CD14-positive monocyte (primary cell): ENCODE data around the gene IGSF8. TPM values are rescaled to one million over a fixed set of nuclear protein-coding genes. Genes with fewer than 3 reads are reported as not detected.

Experiments used
- DNase-seq, 3 donors: peaks; one replicate each; pipeline ENCODE4 v3.0.0-alpha.2; 2011 to 2022
- H2AFZ ChIP-seq: 2 replicates; pipeline ENCODE4 v1.6.0; 2012; ENCODE audit warnings: mild to moderate bottlenecking, low read depth, low read length, inconsistent platforms; ENCODE audit not compliant: insufficient read depth, poor library complexity, severe bottlenecking
- H3K27ac ChIP-seq, 2 donors: 1 replicate in 1 of 2; 2 replicates in 1 of 2; pipeline ENCODE4 v1.5.1; 2012 to 2013; ENCODE audit warnings: low read length in 2 of 2, control low read depth in 1 of 2, inconsistent platforms in 1 of 2, low read depth in 1 of 2, mild to moderate bottlenecking in 1 of 2
- H3K27me3 ChIP-seq, 2 donors: one replicate each; pipeline versions ENCODE4 v1.6.0 to v1.6.1; 2011 to 2013; ENCODE audit warnings: low read length in 2 of 2; ENCODE audit not compliant: control insufficient read depth in 2 of 2, insufficient read depth in 2 of 2
- H3K36me3 ChIP-seq, 2 donors: replicated peaks in 1 of 2; 1 replicate in 1 of 2; 2 replicates in 1 of 2; pipeline versions ENCODE4 v1.5.1 to v1.6.1; 2012 to 2013; ENCODE audit warnings: low read length in 2 of 2, control low read depth in 1 of 2, inconsistent platforms in 1 of 2, mild to moderate bottlenecking in 1 of 2; ENCODE audit not compliant: insufficient read depth in 2 of 2, control insufficient read depth in 1 of 2
- H3K4me1 ChIP-seq, 2 donors: 1 replicate in 1 of 2; 2 replicates in 1 of 2; pipeline versions ENCODE4 v1.5.1 to v1.6.1; 2012 to 2013; ENCODE audit warnings: low read length in 2 of 2, control low read depth in 1 of 2, inconsistent platforms in 1 of 2, mild to moderate bottlenecking in 1 of 2, moderate library complexity in 1 of 2; ENCODE audit not compliant: insufficient read depth in 2 of 2, control insufficient read depth in 1 of 2
- H3K4me2 ChIP-seq: replicated peaks from 2 replicates; pipeline ENCODE3; 2012; ENCODE audit warnings: low read length, moderate library complexity, mild to moderate bottlenecking; ENCODE audit not compliant: poor library complexity, severe bottlenecking; ENCODE audit errors: extremely low read depth
- H3K4me3 ChIP-seq, 3 experiments: fragments of 200-600 bp in 1 of 3; sonication (generic) in 1 of 3; replicated peaks in 1 of 3; 1 replicate in 2 of 3; 2 replicates in 1 of 3; pipeline ENCODE4 v1.5.1; 2011 to 2013; ENCODE audit warnings: low read length in 3 of 3, mild to moderate bottlenecking in 3 of 3, control low read depth in 2 of 3, low read depth in 2 of 3, inconsistent platforms in 1 of 3, moderate library complexity in 1 of 3
- H3K79me2 ChIP-seq: 2 replicates; pipeline ENCODE4 v1.6.0; 2012; ENCODE audit warnings: mild to moderate bottlenecking, control low read depth, inconsistent platforms, low read length, moderate library complexity; ENCODE audit not compliant: insufficient read depth
- H3K9ac ChIP-seq: 2 replicates; pipeline ENCODE4 v1.6.0; 2017; ENCODE audit warnings: low read length, mild to moderate bottlenecking; ENCODE audit not compliant: insufficient read depth, poor library complexity, severe bottlenecking
- H3K9me3 ChIP-seq, 2 donors: replicated peaks in 1 of 2; 1 replicate in 1 of 2; 2 replicates in 1 of 2; pipeline versions ENCODE4 v1.5.1 to v1.6.1; 2012 to 2013; ENCODE audit warnings: low read length in 2 of 2, control low read depth in 1 of 2; ENCODE audit not compliant: control insufficient read depth in 1 of 2, insufficient read depth in 1 of 2
- H4K20me1 ChIP-seq: 2 replicates; pipeline ENCODE4 v1.6.0; 2012; ENCODE audit warnings: mild to moderate bottlenecking, low read length, control low read depth, moderate library complexity; ENCODE audit not compliant: insufficient read depth
- H3K27ac Mint-ChIP-seq, 7 donors: one replicate each; pipeline ENCODE4 v1.8.0; 2020; ENCODE audit warnings: mild to moderate bottlenecking in 7 of 7, mixed read lengths in 7 of 7, moderate library complexity in 6 of 7, inconsistent platforms in 2 of 7
- H3K27me3 Mint-ChIP-seq, 3 donors: one replicate each; pipeline ENCODE4 v1.8.0; 2021 to 2022; ENCODE audit warnings: low read depth in 3 of 3, mild to moderate bottlenecking in 3 of 3, mixed read lengths in 3 of 3, moderate library complexity in 3 of 3, inconsistent platforms in 1 of 3
- H3K36me3 Mint-ChIP-seq, 2 donors: one replicate each; pipeline ENCODE4 v1.8.0; 2020; ENCODE audit warnings: mixed read lengths in 2 of 2, inconsistent platforms in 1 of 2, mild to moderate bottlenecking in 1 of 2
- H3K4me1 Mint-ChIP-seq: one replicate; pipeline ENCODE4 v1.8.0; 2020; ENCODE audit warnings: mild to moderate bottlenecking, mixed read lengths
- H3K4me3 Mint-ChIP-seq, 2 donors: one replicate each; pipeline ENCODE4 v1.8.0; 2020; ENCODE audit warnings: mild to moderate bottlenecking in 2 of 2, mixed read lengths in 2 of 2, moderate library complexity in 1 of 2
- H3K9me3 Mint-ChIP-seq, 7 donors: one replicate each; pipeline ENCODE4 v1.8.0; 2020 to 2022; ENCODE audit warnings: mixed read lengths in 7 of 7, mild to moderate bottlenecking in 6 of 7, moderate library complexity in 6 of 7, inconsistent platforms in 2 of 7
- CTCF ChIP-seq: fragments of 200-600 bp; IDR thresholded peaks from one replicate; pipeline ENCODE4 v1.8.0; 2022; ENCODE audit warnings: antibody characterized with exemption, mild to moderate bottlenecking
- WGBS: methylation state at CpG from one replicate; pipeline ENCODE4 v1.1.5; 2013; ENCODE audit warnings: missing lambda C conversion rate; ENCODE audit not compliant: insufficient coverage; 5-methylcytosine and 5-hydroxymethylcytosine counted together
- intact Hi-C, 2 donors: fragments of 100-400 bp; cut with micrococcal nuclease; formaldehyde crosslinking; loops; one replicate each; pipeline versions ENCODE4 v1.15.0 to v1.15.1; 2023
- polyA plus RNA-seq, 3 donors: library from polyadenylated mRNA; depleted of rRNA in 1 of 3; unstranded in 2 of 3; stranded (reverse) in 1 of 3; fragments of 300-500 nt in 2 of 3; fragments of >200 nt in 1 of 3; fragmentation: Illumina TruSeq in 2 of 3; gene quantifications; 1 replicate in 2 of 3; 2 replicates in 1 of 3; pipeline ENCODE4 v1.2.3, GENCODE V29; 2012 to 2021

IGSF8 gene
- polyA plus RNA-seq, 3 donors: 9.6 to 23.9 (median 10.8) TPM

GRCh38 chr1:160066829-160067745 lies 31.3 kb downstream of the IGSF8 start:
- H3K9ac ChIP-seq: no peak overlapping the region
- H3K27me3 Mint-ChIP-seq: peaks cover 34 to 50% (median 46%) of the 10 kb centered on the region in 3 donors
- H3K36me3 Mint-ChIP-seq: peaks cover 0 to 17% of the 10 kb centered on the region in 2 donors
- no peak overlapping the region for H3K4me3 ChIP-seq
- H3K27ac ChIP-seq: no peak overlapping the region
- H3K4me3 Mint-ChIP-seq: no peak overlapping the region
- no peaks in the 10 kb centered on the region for H3K9me3 ChIP-seq
- H3K9me3 Mint-ChIP-seq: peaks cover 0 to 8% (median 0%) of the 10 kb centered on the region in 7 donors
- H3K27ac Mint-ChIP-seq: no peak overlapping the region
- peaks cover 20% of the 10 kb centered on the region for H3K4me1 Mint-ChIP-seq
- no peak overlapping the region for H2AFZ ChIP-seq
- 86% methylated on average over 2 of the region's 6 CpGs for WGBS
- peaks cover 14 to 28% of the 10 kb centered on the region in 2 donors for H3K27me3 ChIP-seq
- TF ChIP-seq CTCF: no peak
- no peaks in the 10 kb centered on the region for H3K79me2 ChIP-seq
- peaks cover 33 to 49% of the 10 kb centered on the region in 2 donors for H3K4me1 ChIP-seq
- H4K20me1 ChIP-seq: no peaks in the 10 kb centered on the region
- no peak overlapping the region for H3K4me2 ChIP-seq
- no peak for DNase-seq
- intact Hi-C loops: no loop called here
- no peaks in the 10 kb centered on the region for H3K36me3 ChIP-seq

- H3K27ac ChIP-seq: no peak overlapping the region
- 100% methylated on average over 1 of the region's 3 CpGs for WGBS
- H3K4me3 ChIP-seq: no peak overlapping the region
- H4K20me1 ChIP-seq: no peaks in the 10 kb centered on the region
- H3K27me3 ChIP-seq: peaks cover 5 to 11% of the 10 kb centered on the region in 2 donors
- Mint-ChIP-seq H3K4me3 (no peak overlapping the region), H3K36me3 (peaks cover 0 to 4% of the 10 kb centered on the region in 2 donors), H3K4me1 (peaks cover 8% of the 10 kb centered on the region), H3K27me3 (peaks cover 20 to 37% (median 26%) of the 10 kb centered on the region in 3 donors), H3K9me3 (peaks cover 0 to 5% (median 0%) of the 10 kb centered on the region in 7 donors), H3K27ac (no peak overlapping the region)
- H3K4me2 ChIP-seq: no peak overlapping the region
- H3K9ac ChIP-seq: no peak overlapping the region
- no peak for TF ChIP-seq CTCF
- H3K79me2 ChIP-seq: no peaks in the 10 kb centered on the region
- DNase-seq: no peak
- peaks cover 25 to 32% of the 10 kb centered on the region in 2 donors for H3K4me1 ChIP-seq
- no peaks in the 10 kb centered on the region for H3K9me3 ChIP-seq
- intact Hi-C loops: no loop called here
- no peaks in the 10 kb centered on the region for H3K36me3 ChIP-seq
- H2AFZ ChIP-seq: no peak overlapping the region
These were observed 33.7 kb downstream of the IGSF8 start for GRCh38 chr1:160064746-160065145.
